HG03354 (cell line): Measurements from ENCODE around the gene TCIRG1.

Experiments
- ATAC-seq: cut with Tn5 transposase; IDR thresholded peaks from one replicate; pipeline ENCODE4 v1.9.1; 2021; ENCODE audit warnings: mild to moderate bottlenecking; ENCODE audit not compliant: unreplicated experiment, poor library complexity, severe bottlenecking

TCIRG1 gene

DNA sequence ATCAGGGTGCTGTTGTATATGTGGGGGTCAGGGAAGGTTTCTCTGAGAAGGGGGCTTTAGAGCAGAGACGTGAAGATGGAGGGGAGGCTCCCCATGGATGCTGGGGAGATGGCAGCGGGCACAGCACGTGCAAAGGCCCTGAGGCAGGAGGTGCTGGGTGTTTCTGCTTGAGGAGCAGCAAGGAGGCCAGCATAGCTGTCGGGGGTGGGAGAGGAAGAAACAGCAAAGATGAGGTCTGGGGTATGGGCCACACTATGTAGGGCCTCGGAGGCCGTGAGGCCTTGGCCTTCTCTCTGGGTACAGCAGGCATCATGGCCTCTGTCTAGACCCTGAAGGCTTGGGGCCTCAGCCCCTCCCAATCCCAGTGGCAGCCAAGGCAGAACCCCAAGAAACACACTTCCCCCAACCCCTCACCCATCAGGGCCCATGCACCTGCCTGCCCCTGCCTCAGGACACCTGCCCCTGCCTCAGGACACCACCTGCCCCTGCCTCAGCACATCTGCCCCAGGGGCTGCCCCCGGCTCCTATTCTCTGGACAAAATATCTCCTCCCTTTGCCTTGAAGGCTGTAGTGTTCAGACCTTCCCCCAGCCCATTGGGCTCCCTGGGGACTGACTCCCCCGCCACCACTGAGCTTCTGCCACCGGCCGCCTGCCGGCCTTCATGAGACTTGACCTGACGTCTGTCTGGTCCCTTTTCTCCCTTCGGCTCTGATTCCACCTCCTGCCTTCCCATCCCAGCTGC, 22.5 kb upstream of the TCIRG1 start:
- ATAC-seq, result no peak

DNA sequence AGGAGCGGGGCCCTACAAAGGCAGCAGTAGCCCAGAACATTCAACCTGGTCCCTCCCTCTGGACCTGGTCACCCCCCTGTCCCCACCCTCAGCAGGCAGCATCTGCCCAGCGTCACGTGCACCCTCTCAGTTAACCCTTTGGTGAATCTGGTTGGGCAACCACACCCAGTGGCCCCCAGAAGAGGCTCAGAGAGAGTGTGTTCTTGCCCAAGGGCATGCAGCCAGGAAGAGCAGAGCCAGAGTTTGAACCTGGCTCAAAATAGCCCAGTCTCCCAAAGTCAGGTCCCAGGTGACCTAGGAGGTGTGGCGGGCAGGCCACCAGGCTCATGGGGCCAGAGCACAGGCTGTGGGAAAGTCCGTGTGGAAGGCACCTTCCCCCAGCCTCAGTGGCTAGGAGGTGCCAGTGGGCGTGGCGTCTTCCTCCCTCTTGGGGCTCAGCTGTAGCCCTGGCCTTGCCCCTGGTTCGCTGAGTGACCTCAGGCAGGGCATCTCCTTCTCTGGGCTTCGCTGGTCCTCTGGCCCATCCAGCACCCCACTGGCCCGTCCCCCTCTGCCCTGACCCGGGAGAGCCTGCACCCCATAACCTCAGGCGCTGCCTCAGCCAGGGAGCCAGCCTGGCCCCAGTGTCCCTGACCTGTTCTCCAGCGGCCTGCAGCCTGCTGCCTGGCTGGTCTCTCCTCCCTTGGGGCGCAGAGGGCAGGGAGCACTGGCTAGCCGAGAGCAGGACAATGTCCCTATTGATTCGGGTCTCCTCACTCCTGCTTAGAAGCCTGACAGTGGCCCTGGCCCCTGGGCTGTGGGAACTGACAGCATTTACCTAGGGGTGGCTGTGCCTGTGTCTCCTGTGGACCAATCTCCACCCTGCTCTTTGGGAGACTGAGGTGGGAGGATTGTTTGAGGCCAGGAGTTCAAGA, 21.7 kb upstream of the TCIRG1 start:
- ATAC-seq, result no peak

DNA sequence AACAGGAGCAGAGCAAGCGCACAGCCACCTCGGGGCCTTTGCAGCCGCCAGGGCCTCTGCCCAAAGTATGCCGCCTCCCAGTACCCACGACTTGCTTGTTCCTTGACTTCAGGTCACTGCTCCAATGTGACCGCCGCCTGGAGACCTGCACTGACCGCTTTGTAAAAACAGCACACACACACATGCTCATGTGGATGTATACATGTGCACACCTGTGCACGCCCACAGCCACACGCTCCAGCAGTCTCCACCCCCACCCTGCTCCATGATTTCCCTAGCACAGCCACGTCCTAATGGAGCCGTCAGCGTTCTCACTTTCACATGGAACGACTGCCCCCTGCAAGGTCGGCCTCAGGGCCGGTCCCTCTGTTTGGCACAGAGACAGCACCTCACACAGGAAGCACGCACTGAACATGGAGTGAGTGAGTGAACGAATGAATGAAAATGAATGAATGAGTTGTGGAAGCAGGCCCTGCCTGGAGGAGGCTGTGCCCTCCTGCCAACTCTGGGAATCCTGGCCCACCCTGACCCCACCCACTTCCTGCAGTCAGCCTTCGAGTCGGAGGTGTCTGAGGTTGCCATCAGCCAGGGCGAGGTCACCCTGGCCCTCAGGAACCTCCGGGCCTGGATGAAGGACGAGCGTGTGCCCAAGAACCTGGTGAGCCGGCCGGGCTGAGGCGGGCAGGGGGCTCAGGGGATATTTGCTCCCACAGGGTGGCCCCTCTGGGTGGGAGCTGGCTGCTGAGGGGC, 20.7 kb upstream of the TCIRG1 start:
- ATAC-seq, result no peak

- ATAC-seq, result no peak
These were observed 20.1 kb upstream of the TCIRG1 start for GRCh38 chr11:68018730-68019190.

- no peak for ATAC-seq
These were observed 19.3 kb upstream of the TCIRG1 start for GRCh38 chr11:68019486-68019885.

DNA sequence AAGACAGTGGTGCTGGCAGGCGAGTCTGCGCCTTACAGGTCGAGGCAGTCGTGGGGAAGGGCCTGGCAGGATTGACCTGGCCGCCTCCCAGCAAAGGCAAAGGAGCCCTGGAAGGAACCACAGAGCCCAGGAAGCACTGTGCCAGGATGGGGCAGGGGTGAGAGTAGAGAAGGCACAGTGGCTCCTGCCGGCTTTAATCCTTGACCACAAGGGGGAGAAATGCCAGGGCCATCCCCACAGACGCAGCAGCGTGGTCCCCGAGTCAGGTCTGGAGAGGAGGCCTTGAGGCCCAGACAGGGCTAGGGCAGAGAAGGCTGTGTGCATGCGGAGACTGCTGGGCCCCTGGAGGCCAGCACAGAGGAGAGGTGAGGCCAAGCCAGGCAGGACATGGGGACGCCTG, 18.2 kb upstream of the TCIRG1 start:
- no peak for ATAC-seq

- ATAC-seq, result no peak
These were observed 17.5 kb upstream of the TCIRG1 start for GRCh38 chr11:68021167-68021787.

GRCh38 chr11:68022531-68022930, 16.3 kb upstream of the TCIRG1 start:
- ATAC-seq, result no peak

GRCh38 chr11:68024508-68024907, 14.3 kb upstream of the TCIRG1 start:
- ATAC-seq, result no peak

- no peak for ATAC-seq
These were observed 13.8 kb upstream of the TCIRG1 start for GRCh38 chr11:68025047-68025446.

DNA sequence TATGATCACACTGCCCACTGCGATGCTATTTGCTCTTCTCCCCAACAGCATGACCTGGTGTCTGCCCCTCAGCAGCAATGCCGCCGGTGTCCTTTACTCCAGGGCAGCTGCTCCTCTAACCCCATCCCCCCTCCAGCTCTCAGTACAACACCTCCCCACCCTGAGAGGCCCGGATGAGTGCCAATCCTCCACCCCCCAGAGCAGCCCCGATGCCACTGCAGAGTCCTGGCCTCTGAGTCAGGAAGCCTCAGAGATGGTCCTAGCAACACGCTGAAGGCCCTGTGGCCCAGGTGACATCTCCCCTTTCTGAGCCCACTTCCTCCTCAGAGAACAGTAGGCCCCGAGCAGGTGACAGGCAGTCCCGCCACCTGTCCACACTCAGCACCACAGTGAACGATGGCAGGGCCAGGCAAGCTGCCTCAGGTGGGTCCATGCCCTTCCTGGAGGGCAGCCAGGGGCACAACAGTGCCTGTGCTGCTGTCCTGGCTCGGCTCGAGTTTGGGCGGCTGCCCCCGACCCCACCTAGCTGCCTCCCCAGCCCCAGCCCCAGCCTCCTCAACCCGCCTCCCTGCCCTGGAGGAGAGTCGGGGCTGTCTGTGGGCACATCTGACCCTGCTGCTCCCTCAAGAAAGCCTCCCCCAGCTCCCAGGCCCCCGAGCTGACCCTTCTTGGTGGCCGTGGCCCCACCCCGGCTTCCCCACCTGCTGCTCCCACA, 12.3 kb upstream of the TCIRG1 start:
- ATAC-seq, result no peak

GRCh38 chr11:68027667-68028066, 11.2 kb upstream of the TCIRG1 start:
- ATAC-seq, result no peak

DNA sequence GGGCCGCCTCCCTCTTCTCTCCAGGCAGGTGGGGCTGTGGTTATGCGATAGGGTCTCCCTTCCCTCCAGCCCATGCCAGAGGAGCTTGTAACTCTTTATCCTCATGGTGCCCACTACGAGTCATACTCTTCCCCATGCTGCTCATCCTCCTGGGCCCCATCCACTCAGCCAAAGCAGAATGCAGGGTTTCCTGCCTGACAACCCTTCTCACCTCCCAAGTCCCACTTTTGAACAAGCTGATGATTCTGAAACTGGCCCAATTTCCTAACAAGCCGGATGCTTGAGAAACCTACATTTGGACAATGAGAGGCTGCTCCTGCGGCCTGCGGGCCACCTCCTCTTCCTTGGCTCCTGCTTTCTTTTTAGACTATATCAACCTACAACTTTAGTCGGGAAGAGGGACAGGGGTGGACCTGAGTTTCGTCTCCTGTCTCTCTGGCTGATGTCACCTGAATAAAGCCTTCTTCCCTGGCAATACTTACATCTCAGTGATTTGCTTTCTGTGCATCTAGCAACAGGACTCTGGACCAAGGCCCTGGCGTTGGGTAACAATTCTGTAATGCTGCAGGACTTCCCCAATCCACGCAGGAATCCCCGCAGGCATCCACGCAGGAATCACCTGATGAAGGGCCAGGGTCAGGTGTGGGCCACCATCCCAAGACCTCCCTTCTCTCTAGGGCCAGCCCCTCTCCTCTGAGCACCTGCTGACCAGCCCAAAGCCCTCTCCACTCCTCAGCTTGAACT, 9.9 kb upstream of the TCIRG1 start:
- ATAC-seq, result no peak

DNA sequence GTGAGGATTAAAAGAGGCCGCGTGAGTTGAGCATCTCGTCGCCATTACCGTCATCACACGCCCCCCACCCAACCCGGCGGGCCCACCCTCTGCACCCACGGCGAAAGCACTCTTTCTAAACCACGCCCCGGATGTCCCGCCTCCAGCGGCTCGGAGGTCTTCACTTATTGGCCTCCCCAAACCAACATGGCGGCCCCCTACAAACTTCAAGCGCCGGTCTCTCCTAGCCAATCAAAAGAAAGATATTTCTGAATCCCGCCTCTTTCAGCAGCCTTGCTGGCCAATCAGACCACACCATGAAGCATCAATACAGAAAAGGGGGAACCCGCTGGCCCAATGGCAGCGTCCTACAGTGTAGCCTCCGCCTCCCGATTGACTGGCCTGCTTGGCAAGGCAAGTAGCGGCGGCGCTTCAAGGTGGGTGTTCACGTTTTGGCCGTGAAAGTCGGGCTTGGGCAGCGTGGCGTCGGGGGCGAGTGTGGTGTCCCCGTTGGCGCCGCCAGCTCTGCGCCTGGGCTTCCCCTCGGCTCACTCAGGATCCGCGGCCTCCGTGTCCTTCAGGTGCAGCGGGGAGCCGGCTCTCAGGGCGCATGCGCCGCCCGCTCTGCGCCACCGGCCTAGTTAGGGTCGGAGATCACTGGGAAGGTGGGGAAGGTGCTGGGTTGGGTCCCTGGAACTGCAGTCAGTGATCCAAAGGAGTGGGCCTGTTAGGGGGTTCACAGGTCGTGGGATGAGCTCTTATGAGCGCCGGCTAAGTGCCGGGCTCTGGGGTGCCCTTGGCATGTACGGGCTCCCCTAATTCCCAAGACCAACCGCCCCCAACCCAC, 8.3 kb upstream of the TCIRG1 start, which contains the start of gene NDUFS8:
TSS of gene NDUFS8 (plus strand) at position 364 of the 826 bp plus-strand sequence. CDS start 1,471 bp downstream, outside the sequence.
- peak; percentile 95 for ATAC-seq

DNA sequence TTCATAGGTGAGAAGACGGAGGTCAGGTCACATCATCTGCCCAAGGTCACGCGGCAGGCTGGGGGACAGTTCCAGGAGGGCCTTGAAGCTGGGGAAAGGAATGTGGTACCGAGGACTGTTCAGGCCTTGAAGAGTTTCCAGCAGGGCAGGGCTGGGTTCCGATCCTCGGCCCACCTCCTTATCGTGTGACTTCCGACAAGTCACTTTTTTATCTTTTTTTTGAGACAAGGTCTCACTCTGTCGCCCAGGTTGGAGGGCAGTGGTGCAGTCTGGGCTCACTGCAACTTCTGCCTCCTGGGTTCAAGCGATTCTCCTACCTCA, 7.7 kb upstream of the TCIRG1 start:
- no peak for ATAC-seq

DNA sequence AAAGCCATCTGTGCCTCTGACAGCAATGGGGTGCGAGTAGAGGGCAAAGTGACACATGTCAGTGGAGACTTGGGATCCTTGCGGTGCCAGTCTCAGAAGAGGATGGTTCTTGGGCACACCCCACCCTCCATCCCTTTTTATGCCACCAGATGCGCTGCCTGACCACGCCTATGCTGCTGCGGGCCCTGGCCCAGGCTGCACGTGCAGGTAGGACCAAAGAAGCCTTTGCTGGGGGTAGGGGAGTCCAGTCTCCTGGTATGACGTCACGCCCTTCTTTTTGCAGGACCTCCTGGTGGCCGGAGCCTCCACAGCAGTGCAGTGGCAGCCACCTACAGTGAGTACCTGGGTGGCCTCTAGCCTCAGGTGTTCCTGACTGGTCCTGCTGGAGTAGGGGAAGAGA, 6.8 kb upstream of the TCIRG1 start:
- no peak for ATAC-seq

GRCh38 chr11:68032997-68033707, 5.7 kb upstream of the TCIRG1 start:
- no peak for ATAC-seq
